Thyroid gland (tissue), 4 donors: ENCODE results near the gene REG1A.

ENCODE experiments used
- POLR2A ChIP-seq, 2 donors: fragments of 450-650 bp; IDR thresholded peaks; one replicate each; pipeline ENCODE4 v1.6.1; 2017; ENCODE audit warnings: antibody characterized with exemption in 2 of 2, mild to moderate bottlenecking in 2 of 2, moderate library complexity in 1 of 2
- TF ChIP-seq, protein P1 (sequence below), 6 experiments: fragments of 200-600 bp in 3 of 6; fragments of 450-650 bp in 3 of 6; sonication (generic) in 3 of 6; IDR thresholded peaks; one replicate each; pipeline ENCODE4 v1.5.1; 2016 to 2019; ENCODE audit warnings: antibody characterized with exemption in 6 of 6, mild to moderate bottlenecking in 2 of 6, inconsistent platforms in 1 of 6, moderate library complexity in 1 of 6

GRCh38 chr2:79162801-79163200 is 42.5 kb downstream of the REG1A start:
- TF ChIP-seq, protein P1, sequence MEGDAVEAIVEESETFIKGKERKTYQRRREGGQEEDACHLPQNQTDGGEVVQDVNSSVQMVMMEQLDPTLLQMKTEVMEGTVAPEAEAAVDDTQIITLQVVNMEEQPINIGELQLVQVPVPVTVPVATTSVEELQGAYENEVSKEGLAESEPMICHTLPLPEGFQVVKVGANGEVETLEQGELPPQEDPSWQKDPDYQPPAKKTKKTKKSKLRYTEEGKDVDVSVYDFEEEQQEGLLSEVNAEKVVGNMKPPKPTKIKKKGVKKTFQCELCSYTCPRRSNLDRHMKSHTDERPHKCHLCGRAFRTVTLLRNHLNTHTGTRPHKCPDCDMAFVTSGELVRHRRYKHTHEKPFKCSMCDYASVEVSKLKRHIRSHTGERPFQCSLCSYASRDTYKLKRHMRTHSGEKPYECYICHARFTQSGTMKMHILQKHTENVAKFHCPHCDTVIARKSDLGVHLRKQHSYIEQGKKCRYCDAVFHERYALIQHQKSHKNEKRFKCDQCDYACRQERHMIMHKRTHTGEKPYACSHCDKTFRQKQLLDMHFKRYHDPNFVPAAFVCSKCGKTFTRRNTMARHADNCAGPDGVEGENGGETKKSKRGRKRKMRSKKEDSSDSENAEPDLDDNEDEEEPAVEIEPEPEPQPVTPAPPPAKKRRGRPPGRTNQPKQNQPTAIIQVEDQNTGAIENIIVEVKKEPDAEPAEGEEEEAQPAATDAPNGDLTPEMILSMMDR (IDR thresholded peaks at IDR 0.05) = no peak
- no peak for TF ChIP-seq POLR2A (IDR thresholded peaks at IDR 0.05)
